BE2C (cell line): Measurements from ENCODE around the gene AAMP.

ENCODE experiments used
- DNase-seq: peaks from one replicate; pipeline ENCODE4 v3.0.0-alpha.2; 2020
- H3K27me3 ChIP-seq: fragments of 250-450 bp; sonication (Bioruptor Pico); 2 replicates; pipeline ENCODE4 v1.5.1; 2020; ENCODE audit warnings: mild to moderate bottlenecking
- H3K36me3 ChIP-seq: fragments of 250-450 bp; sonication (Bioruptor Pico); 2 replicates; pipeline ENCODE4 v1.5.1; 2020; ENCODE audit warnings: mild to moderate bottlenecking
- H3K4me1 ChIP-seq: fragments of 250-450 bp; sonication (Bioruptor Pico); 2 replicates; pipeline ENCODE4 v1.5.1; 2020
- H3K4me3 ChIP-seq: 2 replicates; pipeline ENCODE4 v1.5.1; 2011; ENCODE audit warnings: low read depth, low read length
- H3K9me3 ChIP-seq: fragments of 250-450 bp; sonication (Bioruptor Pico); 2 replicates; pipeline ENCODE4 v1.5.1; 2020
- CTCF ChIP-seq: IDR thresholded peaks from 2 replicates; pipeline ENCODE4 v1.5.1; 2012; ENCODE audit warnings: mild to moderate bottlenecking, low read depth, low read length

Gene AAMP

GRCh38 chr2:218272531-218273212 lies 2.7 kb upstream of the AAMP start:
- H3K27me3 ChIP-seq, result no peaks in the 10 kb centered on the region
- H3K4me1 ChIP-seq, result no peaks in the 10 kb centered on the region
- no peak overlapping the region for H3K4me3 ChIP-seq
- peak; percentile 97 for TF ChIP-seq CTCF
- no peaks in the 10 kb centered on the region for H3K9me3 ChIP-seq
- peak; percentile 87 for DNase-seq
- H3K36me3 ChIP-seq, result peaks cover 11% of the 10 kb centered on the region

GRCh38 chr2:218271865-218272530 lies 2.1 kb upstream of the AAMP start:
- peaks cover 11% of the 10 kb centered on the region for H3K36me3 ChIP-seq
- no peak for DNase-seq

DNA sequence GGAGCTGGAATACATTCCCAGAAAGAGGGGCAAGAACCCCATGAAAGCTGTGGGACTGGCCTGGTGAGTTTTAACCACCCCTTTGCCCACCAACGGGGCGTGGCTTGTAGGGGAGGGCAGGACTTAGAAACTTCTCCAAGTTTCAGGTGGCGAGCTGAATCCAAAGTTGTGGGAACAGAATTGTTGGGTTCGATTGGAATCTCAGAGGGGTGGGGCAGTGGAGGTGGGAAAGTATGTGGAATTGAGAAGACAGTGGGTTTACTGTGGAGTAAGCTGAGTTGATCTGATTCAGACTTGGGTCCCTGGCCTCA lies 1.5 kb upstream of the AAMP start:
- Histone ChIP-seq H3K27me3 (no peaks in the 10 kb centered on the region), H3K4me1 (no peaks in the 10 kb centered on the region), H3K9me3 (no peaks in the 10 kb centered on the region), H3K4me3 (peak overlapping the region; percentile 99), H3K36me3 (peaks cover 13% of the 10 kb centered on the region)
- TF ChIP-seq CTCF, result no peak
- DNase-seq, result no peak

More at GRCh38 chr2:218271865-218272530, 2.1 kb upstream of the AAMP start:
- no peak for TF ChIP-seq CTCF
- no peaks in the 10 kb centered on the region for H3K27me3 ChIP-seq
- no peaks in the 10 kb centered on the region for H3K9me3 ChIP-seq
- peak overlapping the region; percentile 99 for H3K4me3 ChIP-seq
- no peaks in the 10 kb centered on the region for H3K4me1 ChIP-seq

GRCh38 chr2:218270721-218271486 lies 967 bp upstream of the AAMP start:
- Histone ChIP-seq H3K9me3 (no peaks in the 10 kb centered on the region), H3K36me3 (peaks cover 14% of the 10 kb centered on the region), H3K4me1 (no peaks in the 10 kb centered on the region), H3K27me3 (no peaks in the 10 kb centered on the region), H3K4me3 (peak overlapping the region; percentile 99)
- TF ChIP-seq CTCF, result no peak
- no peak for DNase-seq

DNA sequence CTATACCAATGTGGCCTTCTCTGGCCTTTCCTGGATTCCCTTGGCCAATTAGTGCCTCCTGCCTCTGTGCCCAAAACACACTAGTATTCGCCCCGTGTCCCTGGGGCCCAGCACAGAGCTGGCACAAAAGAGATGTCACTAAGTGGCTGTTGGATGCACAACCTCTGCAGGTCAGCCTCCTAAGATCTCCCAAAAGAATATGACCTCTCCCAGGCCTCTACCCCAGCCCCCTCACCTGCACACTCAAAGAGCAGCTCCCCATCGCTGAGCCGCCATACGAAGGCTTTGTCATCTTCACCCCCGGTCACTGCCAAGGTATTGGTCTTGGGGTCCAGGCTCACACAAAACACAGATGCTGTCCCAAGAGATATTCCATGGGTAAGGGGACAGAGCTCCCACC lies 2.7 kb downstream of the AAMP start:
- H3K36me3 ChIP-seq, result peaks cover 14% of the 10 kb centered on the region
- no peak for TF ChIP-seq CTCF
- peaks cover 10% of the 10 kb centered on the region for H3K4me1 ChIP-seq

More for the DNA sequence above, 2.7 kb downstream of the AAMP start:
- H3K9me3 ChIP-seq, result no peaks in the 10 kb centered on the region
- no peak for DNase-seq
- H3K27me3 ChIP-seq, result no peaks in the 10 kb centered on the region
- no peak overlapping the region for H3K4me3 ChIP-seq
